Ishikawa (cell line): ENCODE results near the gene DENND1C.

Source experiments
- TAF1 ChIP-seq: IDR thresholded peaks from 2 replicates; pipeline ENCODE4 v1.6.1; 2012; ENCODE audit warnings: low read depth, mild to moderate bottlenecking
- TEAD4 ChIP-seq: IDR thresholded peaks from 2 replicates; pipeline ENCODE4 v1.6.1; 2012

DNA sequence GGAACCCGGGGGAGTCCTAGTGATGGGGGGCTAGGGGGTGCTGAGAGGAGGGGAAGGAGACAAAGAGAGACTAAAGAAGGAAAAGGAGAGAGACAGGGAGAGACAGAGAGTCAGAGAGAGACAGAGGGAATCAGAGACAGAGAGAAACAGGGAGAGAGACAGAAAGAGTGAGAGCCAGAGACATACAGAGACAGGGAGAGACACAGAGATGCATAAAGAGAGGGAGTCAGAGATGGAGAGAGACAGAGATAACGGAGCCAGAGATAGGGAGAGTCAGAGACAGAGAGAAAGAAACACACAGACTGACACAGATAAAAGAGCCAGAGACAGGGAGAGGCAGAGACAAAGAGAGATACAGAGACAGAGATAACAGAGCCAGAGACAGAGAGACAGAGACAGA is 47.8 kb upstream of the DENND1C start:
- TF ChIP-seq TAF1 (no peak), TEAD4 (no peak)
